GM21786 (cell line): ENCODE results near the gene PKHD1.

ENCODE experiments used
- ATAC-seq: cut with Tn5 transposase; IDR thresholded peaks from one replicate; pipeline ENCODE4 v1.9.1; 2021; ENCODE audit not compliant: unreplicated experiment

Gene PKHD1

DNA sequence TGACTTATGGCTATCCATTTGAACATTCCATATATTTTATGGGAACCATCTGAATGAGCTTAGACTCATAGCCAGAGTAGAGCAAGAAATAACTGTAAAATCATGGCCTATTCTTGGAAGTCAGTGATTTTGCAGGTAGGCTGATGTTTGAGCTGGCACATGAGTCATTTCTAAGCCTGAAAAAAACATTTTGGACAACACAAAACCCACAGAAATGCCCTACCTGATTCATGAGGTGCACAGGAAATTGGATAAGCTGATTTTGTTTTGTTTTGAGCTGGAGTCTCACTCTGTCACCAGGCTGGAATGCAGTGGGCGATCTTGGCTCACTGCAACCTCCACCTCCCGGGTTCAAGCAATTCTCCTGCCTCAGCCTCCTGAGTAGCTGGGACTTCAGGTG lies 443.0 kb downstream of the PKHD1 start:
- ATAC-seq = no peak

DNA sequence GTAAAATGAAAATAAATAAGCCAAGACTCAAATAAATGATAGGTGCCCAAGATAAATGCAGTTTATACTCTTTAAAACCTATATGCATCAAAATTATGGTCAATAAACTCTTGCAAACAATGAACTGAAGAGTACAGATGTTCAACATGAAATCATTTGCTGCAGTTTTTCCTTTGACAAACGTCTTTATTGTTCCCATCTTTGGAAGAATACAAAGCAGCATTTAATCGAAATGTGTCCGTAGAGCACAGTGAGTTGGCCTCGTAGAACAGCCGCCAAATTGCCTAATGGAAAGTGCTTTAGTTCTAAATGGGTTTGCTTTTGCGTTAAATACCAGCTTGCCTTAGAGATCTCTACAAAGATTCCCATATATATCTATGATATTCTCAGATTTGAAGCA lies 447.4 kb downstream of the PKHD1 start:
- ATAC-seq = no peak

DNA sequence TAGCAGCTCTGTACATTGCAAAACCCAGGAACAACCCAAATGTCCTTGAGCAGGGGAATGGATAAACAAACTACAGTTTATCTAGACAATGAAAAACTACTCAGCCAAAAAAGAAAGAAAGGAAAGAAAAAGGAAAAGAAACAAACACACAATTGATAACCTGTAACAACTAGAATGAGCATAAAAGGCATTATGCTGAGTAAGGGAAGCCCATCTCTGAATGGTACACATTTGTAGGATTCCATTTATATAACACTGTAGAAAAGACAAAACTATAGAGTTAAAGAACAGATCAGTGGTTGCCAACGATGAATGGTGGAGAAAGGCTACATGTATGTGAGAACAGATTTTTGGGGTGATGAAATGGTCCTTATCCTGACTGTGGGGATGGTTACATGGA lies 454.0 kb downstream of the PKHD1 start:
- no peak for ATAC-seq

DNA sequence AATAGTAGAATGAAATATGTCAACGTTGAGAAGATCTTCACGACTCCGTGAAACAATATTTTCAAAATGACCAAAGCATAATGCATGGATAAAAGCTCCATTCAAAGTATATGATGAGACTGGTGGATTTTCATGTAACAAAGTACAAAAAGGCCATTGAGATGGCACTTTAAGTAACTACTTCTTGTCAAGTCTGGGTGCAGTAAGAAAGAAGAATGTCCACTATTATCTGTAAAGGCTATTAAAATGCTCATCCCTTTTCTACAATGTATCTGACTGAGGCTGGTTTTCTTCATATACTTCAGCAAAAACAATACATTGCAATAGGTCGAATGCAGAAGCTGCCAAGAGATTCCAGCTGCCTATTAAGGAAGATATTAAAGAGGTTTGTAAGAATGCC lies 457.4 kb downstream of the PKHD1 start:
- ATAC-seq = no peak

DNA sequence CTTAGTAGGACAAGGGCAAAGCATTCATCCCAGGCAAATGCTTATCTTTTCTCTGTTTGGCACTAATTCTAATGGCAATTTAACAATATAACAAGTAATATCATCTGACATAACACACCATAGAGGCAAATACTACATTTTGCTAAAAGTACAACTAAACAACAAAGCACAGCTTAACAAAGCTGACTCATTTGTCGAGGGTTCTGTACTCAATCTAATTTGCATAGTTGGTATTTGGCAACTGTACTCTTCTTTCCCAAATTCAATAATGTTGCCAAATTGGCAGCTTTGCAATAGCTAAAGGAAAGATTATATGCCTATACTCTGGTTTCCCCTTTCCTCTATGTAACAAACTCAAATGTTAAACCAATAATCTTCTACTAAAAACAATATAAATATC lies 461.0 kb downstream of the PKHD1 start:
- ATAC-seq = no peak

DNA sequence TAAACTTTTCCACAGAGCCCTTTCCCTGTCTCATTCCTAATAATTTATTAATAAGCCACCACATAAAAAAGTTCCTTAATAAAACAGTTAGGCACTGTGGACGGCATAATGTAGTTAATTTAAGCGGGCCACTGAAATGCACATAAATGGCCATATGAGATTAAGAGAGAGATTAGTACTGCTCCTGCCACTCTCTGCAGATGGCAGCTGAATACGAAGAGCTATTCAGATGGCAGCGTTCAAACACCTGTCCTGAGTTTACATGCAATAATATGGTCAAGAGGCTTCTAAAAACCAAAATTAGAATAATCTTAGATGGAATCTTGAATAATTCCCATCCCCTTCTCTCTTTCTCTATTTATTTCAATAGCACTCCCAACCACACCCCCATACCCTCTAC lies 461.8 kb downstream of the PKHD1 start:
- ATAC-seq = no peak

DNA sequence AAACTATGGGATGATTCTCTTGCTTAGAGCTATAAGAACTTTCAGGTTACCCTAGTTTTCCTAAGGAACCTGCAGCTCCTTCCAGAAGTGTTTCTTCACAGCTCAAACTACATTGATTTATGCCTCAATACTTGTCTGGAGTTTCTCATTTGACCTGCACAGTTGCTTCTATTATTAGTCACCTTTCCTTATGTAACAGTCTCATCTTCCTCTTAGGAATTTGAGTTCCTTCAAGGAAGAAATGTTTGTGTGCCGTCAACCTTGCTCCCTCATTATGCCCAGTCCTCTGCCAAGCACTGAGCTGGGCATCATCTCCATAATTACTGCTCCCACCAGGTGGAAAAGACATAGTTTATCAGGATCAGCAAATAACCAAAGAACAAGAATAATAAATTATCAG lies 466.4 kb downstream of the PKHD1 start:
- no peak for ATAC-seq

DNA sequence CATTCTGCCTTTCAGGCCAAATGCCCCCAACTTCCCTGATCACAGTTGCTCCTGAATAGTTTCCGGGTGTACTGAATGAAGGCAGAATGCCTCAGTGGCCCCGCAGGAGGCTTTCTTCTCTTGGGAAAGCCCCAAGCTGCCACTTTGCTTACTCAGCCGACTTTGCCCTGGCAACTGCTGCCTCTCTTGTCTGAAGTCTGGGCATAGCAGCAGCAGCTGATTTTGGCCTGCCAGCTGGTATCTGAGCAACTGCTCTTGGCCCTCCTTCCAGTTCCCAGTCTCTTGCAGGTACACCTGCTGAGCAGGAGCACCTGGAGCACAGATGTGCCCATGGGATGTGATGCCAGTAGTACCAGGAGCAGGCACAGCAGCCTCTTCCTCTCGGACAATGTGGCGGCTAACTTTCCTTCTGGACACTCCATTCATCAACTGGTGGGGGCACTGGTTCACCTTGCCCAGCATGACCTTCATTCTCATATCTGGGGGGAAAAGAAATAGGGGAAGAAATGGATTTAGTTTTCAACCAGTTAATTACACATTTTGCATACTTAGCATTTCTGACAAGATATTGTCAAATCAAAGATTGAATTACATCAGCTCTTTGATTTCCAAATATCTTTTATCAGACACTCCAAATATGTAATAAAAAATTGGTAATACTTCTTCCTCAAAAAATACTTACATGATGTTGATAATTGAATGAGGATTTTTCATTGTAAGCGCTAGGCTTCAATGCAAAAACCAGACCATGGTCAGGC lies 468.2 kb downstream of the PKHD1 start:
- no peak for ATAC-seq

DNA sequence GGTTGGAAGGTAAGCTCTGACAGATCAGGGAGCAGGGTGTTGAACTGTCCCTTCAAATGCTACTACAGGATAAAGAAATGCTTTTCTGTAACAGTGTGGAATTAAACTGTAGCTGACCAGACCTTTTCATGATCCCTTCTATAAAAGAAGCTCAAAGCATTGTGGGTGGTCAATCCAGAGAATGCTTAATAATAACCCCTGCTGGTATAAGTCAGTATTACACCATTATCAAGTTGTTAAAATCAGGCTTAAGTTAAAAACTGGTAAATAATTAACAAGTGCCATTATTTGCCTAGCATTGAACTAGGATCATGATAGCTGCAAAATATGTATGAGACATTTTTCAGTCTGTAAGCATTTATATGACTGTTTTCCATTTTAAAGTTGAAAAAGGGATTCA lies 468.9 kb downstream of the PKHD1 start:
- peak; percentile 56 for ATAC-seq

DNA sequence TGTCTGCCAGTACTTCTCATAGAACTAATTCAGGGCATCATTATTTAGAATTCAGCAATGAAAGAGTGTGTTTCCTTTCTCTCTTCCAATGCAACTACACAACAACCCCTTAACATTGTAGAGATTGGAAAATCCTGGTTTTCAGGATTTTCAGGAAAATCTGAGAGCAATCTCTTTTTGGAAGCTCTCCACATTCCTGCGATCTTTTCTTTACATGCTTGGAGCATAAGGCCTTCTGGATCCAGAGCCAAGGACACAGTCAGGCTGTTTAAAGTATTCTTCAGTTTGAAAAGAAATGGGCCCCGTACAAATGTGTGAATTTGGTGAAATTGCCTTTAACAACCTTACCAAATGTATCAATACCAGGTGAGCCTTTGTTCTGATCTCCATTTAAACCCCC lies 469.7 kb downstream of the PKHD1 start:
- ATAC-seq = no peak

DNA sequence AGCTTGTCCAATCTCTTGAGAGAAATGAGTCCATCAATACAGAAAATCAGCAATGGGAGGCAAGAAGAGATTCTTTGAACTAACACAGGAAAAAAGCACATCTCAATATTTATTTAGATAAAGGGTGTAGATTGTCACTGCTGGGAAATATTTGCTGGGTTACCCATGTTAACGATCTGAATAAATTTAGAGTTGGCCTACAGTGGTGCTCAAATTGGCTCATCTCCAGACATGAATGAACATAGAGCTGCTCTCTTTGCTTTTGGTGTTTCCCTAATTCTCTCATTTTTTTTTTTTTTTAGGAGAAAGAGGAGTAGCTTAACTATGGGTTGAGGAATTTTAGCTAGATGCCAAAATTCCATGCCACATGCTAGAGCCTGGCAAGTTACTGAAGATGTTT lies 471.2 kb downstream of the PKHD1 start:
- no peak for ATAC-seq

DNA sequence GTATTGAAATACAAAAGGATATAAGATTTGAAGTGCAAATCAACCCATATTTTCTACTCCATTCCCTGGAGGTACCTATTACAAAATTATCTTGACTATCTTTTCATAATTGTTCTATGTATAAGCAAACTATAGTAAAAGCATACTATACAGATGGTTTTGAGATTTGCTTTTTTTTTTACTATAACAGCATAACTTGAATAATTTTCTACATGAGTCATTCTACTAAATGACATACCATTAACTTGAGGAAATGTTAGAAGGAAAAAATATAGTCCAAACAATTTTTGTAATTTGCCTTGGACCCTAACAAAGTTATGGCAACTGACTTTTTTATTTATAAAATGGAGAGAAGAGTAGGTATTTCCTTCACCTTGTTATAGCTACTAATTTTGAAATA lies 472.7 kb downstream of the PKHD1 start:
- no peak for ATAC-seq

DNA sequence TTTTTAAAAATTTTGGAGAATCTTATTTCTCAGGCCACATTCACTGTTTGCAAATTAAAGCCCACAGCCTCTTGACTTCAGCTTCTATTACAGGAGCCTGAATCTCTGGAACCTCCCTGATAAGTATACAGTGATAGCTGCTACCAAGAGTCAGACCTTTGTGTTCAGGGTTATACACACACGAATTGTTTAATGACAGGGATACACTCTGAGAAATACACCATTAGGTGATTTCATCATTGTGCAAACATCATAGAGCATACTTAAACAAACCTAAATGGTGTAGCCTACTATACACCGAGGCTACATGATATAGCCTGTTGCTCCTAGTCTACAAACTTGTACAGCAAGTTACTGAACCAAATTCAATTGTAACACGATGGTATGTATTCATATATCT lies 473.9 kb downstream of the PKHD1 start:
- no peak for ATAC-seq

DNA sequence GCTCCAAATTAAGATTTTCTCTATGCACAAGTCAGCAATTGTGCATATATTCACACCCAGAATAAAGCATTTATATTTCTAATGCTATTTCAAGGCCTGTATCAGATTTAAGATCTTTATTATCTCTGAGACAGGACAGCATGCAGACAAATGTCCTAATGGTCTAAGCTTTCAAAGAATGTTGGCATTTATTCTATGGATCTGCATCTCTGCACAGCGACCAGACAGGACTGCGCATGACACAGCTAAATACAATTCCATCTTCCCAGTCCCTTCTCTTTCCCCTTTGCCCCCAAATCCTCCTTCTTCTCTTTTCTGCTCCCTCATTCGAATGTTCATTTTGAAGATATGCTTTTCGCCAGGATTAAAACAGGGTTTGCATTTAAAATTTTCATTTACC lies 478.5 kb downstream of the PKHD1 start:
- no peak for ATAC-seq

DNA sequence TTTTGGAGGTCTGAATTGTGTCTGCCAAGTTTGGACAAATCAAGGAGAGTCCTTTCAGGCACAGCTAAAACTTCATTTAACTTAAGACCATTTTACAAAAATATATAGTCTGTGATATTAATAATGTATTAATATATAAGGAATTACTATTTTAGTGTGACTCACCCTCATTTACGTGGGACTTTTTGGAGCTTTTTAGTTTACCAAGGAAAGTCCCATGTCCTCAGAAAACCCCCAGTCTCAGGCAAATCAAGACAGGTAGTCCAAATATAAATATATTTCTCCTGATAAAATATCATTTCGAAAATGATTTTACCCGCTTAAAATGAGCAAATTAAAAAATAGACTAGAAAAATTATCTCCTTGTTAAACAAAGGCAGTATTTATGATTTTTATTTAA lies 479.0 kb downstream of the PKHD1 start:
- no peak for ATAC-seq

DNA sequence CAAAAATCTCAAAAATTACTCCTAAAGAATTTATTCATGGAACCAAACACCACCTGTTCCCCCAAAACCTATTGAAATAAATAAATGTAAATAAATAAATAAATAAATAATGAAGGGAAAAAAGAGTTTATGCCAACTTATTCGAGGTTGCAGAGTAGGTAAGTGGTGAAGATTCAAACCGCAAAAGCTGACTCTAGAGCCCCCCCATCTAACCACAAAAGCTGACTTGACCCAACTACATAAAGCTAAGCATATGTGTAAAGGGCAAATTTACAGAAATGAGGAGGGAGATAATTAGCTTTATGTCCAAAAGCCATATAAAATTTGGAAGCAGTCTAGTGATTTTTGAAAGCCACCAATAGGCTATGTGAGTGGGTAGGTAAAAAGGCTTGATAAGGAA lies 486.9 kb downstream of the PKHD1 start:
- ATAC-seq = no peak

DNA sequence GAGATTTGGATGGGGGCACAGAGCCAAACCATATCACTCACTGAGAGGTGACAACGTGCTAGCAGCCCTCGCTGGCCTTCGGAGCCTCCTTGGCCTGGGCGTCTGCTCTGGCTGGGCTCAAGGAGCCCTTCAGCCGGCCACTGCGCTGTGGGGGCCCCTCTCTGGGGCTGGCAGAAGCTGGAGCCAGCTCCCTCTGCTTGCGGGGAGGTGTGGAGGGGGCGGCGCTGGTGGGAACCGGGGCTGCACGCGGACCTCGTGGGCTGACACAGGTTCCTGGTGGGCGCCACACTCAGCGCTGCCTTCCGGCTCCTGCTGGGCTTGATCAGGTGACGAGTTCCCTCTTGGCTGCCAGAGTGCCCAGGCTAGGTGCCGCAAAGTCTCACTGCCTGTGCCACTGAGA lies 489.2 kb downstream of the PKHD1 start:
- no peak for ATAC-seq

DNA sequence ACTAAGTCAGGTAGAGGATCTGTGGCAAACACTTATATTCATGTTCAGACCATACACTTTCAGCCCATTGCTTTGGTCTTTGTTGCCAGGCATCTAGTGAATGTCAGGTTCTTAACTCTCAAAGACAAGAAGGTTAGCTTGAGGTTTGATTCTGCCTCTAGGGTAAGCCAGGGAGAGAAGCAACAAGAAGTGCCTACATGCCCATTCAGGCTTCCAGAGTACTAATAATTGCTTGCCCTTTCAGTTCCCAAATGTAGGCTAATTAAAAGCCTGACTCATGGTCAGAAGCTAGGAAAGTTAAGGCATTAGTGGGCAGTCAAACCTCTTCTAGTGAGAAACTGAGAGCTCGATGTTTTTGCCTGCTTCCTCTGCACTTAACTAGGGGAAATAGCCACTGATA lies 492.4 kb downstream of the PKHD1 start:
- ATAC-seq = no peak

DNA sequence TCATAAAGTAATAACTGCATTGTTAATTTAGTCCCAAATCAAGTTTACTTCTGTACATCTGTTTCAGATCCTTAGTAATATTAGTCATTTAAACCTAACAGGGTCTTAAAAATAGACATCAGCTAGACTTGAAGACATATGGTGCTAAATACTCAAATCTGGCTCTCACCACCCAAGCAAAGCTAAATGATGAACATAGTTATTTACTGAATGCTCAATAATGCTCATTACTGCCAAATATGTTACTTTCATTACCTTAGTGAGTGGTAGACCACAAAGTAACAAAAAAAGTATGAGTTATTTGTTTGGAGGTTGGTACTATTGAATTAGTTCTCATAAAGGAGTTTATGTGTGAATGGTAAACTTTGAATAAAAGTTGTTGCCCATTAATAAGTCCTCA lies 502.1 kb downstream of the PKHD1 start:
- ATAC-seq = no peak

DNA sequence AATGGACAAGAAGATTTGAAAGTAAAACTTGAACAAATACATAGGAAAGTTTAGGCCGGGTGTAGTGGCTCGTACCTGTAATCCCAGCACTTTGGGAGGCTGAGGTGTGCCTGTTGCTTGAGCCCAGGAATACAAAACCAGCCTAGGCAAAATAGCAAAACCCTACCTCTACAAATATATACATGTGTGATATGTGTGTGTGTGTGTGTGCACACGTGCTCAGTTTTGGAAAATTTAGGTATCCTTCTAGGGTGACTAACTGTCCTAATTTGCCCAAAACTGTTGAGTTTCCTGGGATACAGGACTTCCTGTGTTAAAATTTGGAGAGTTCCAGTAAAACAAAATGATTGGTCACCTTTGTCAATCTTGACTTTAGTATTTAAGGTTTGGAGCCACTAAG lies 503.2 kb downstream of the PKHD1 start:
- no peak for ATAC-seq

DNA sequence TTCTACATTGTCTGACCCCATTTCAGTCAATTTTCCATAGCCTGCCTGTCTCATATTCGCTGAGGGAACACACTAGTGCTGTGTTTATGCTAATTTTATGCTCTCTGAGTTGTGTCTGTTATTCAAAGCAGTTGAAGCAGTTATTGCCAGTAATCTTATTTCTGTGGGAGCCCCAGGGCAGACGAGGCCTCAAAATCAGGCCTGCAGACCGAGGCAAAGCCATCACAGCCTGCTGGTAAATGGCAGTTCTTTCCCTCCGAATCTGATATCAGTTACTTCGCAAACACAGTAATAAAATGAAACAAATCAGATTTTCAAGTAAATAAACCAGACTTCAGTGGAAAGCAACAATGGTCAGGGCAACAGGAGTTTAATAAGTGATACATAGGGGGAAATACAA lies 508.4 kb downstream of the PKHD1 start:
- no peak for ATAC-seq

DNA sequence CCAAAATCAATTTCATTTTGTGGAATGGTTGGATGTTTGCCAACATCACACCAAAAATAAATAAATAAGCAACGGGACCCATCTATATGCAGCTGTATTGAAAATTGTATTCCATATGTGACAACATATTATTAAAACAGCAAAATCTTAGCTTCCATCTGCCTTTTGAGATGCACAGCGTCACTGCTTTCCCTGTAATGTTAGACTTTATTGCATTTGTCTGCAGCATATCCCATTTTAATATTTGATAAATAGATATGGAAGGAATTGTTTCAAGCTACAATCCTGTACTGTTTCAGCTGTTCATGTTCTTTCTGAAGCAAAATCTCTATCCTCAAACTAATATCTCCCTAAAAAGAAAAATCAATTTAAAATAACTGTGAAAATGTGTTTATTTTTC lies 509.1 kb downstream of the PKHD1 start:
- ATAC-seq = no peak

DNA sequence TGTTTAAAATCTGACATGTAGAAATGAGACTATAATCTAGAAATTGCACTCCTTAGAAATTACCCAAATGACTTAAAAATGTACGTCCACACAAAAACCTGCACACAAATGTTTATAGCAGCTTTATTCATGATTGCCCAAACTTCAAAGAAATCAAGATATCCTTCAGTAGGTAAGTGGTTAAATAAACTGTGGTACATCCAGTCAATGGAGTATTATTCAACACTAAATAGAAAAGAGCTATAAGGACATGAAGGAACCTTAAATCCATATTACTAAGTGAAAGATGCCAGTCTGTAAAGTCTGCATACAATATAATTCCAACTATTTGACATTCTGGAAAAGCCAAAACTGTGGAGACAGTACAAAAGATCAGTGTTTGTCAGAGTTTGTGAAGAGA lies 513.4 kb downstream of the PKHD1 start:
- ATAC-seq = no peak

DNA sequence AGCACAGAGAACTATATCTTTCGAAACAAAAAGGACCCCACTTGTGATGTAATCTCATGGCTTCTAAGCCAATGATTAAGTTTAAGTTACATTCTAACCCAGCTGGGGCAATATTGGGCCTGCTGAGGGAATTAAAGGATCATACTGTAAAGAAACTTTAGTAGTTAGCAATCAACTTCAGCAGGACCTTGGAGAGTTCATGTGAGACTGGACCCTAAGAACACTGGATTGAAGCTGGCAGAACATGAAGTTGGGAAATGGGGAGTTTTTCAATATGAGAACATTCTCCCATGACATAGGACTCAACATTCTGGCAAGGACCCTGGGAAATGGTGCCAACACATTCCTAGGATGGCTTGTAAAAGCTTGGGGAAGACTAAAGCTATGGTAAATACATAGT lies 516.2 kb downstream of the PKHD1 start:
- no peak for ATAC-seq
